ENCODE measurements around the gene NR2F1. TPM values are rescaled to one million over a fixed set of nuclear protein-coding genes. Genes with fewer than 3 reads are reported as not detected.

NR2F1 gene
- total RNA-seq, 1 experiment from 2014 or later: 51.2 TPM

DNA sequence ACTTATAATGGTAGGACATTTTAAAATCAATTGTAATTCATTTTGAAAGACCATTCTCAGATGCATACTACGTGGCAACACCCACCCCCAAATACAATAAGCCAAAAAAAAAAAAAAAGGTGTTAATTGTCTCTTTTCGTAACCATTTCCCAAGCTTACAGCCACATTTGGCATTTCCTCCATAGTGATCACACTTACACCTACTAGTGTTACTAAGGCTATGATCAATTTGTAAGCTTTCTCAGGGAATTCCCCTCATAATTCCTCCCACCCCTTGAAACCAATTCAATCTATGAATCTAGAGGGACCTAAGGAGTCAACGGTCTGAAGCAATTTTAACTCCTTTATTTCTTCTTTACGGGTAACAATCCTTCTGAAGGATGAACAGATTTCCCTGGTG is 40.1 kb downstream of the NR2F1 start:
- ATAC-seq (no peak), DNase-seq (ENCODE audit: low read depth, low spot score) (no peak)
- Histone ChIP-seq H3K9me3 (ENCODE audit: control insufficient read depth in 1 of 2, insufficient read depth in 1 of 2, low read depth in 1 of 2, low read length in 2 of 2) (no peaks in the 10 kb centered on the region), H4K20me1 (ENCODE audit: insufficient read depth) (no peaks in the 10 kb centered on the region), H3K27me3 (ENCODE audit: insufficient read depth, low read length) (no peaks in the 10 kb centered on the region), H3K9me2 (ENCODE audit: insufficient read depth) (no peaks in the 10 kb centered on the region), H2AFZ (ENCODE audit: low read depth, low read length, poor library complexity, severe bottlenecking) (no peak overlapping the region), H3K27ac (ENCODE audit: low read depth, low read length) (no peak overlapping the region), H3K36me3 (ENCODE audit: control insufficient read depth in 1 of 2, insufficient read depth in 2 of 2, low read length in 2 of 2) (no peaks in the 10 kb centered on the region), H3K79me2 (ENCODE audit: insufficient read depth, low read length) (no peaks in the 10 kb centered on the region), H3K4me1 (ENCODE audit: control insufficient read depth in 1 of 2, insufficient read depth in 2 of 2, low read length in 2 of 2) (peaks cover 0 to 12% of the 10 kb centered on the region in 2 experiments; a peak in 3 of 4 replicates), H3K9ac (ENCODE audit: low read length) (no peak overlapping the region), H3K4me3 (replicated peaks in 1 of 2; ENCODE audit: low read depth in 1 of 2, low read length in 2 of 2) (no peak overlapping the region), H3K4me2 (ENCODE audit: low read length) (no peak overlapping the region)
- RAD21 ChIA-PET (ENCODE audit: low non-redundant PET in 1 of 2, low total read pairs in 2 of 2, uncharacterized antibody in 2 of 2, unreplicated experiment in 2 of 2): no interaction called here
- TF ChIP-seq CEBPB (IDR thresholded peaks at IDR 0.05; ENCODE audit: low read depth): no peak
- TF ChIP-seq, protein P1, sequence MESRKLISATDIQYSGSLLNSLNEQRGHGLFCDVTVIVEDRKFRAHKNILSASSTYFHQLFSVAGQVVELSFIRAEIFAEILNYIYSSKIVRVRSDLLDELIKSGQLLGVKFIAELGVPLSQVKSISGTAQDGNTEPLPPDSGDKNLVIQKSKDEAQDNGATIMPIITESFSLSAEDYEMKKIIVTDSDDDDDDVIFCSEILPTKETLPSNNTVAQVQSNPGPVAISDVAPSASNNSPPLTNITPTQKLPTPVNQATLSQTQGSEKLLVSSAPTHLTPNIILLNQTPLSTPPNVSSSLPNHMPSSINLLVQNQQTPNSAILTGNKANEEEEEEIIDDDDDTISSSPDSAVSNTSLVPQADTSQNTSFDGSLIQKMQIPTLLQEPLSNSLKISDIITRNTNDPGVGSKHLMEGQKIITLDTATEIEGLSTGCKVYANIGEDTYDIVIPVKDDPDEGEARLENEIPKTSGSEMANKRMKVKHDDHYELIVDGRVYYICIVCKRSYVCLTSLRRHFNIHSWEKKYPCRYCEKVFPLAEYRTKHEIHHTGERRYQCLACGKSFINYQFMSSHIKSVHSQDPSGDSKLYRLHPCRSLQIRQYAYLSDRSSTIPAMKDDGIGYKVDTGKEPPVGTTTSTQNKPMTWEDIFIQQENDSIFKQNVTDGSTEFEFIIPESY (IDR thresholded peaks at IDR 0.05; ENCODE audit: extremely low read depth, insufficient replicate concordance, low read length): no peak
- TF ChIP-seq EZH2 (IDR thresholded peaks at IDR 0.05): no peak
- TF ChIP-seq SIN3A (IDR thresholded peaks at IDR 0.05; ENCODE audit: low read depth): no peak
- no peak for TF ChIP-seq CBX3 (IDR thresholded peaks at IDR 0.05; ENCODE audit: low read depth)
- TF ChIP-seq SP1 (IDR thresholded peaks at IDR 0.05; ENCODE audit: low read depth): no peak
- TF ChIP-seq ZFX (IDR thresholded peaks at IDR 0.05): no peak
- no peak for TF ChIP-seq FOSL1 (IDR thresholded peaks at IDR 0.05; ENCODE audit: low read depth)
- TF ChIP-seq POLR2AphosphoS5 (IDR thresholded peaks at IDR 0.05; ENCODE audit: low read depth, low read length): no peak
- TF ChIP-seq RAD21 (IDR thresholded peaks at IDR 0.05; ENCODE audit: low read depth): no peak
- no peak for TF ChIP-seq JUND (IDR thresholded peaks at IDR 0.05)
- no peak for TF ChIP-seq SRF (IDR thresholded peaks at IDR 0.05; ENCODE audit: low read depth)
- TF ChIP-seq, protein P2, sequence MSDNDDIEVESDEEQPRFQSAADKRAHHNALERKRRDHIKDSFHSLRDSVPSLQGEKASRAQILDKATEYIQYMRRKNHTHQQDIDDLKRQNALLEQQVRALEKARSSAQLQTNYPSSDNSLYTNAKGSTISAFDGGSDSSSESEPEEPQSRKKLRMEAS (IDR thresholded peaks at IDR 0.05): no peak
- TF ChIP-seq, protein P3, sequence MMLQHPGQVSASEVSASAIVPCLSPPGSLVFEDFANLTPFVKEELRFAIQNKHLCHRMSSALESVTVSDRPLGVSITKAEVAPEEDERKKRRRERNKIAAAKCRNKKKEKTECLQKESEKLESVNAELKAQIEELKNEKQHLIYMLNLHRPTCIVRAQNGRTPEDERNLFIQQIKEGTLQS (IDR thresholded peaks at IDR 0.05): no peak
- TF ChIP-seq, protein P4, sequence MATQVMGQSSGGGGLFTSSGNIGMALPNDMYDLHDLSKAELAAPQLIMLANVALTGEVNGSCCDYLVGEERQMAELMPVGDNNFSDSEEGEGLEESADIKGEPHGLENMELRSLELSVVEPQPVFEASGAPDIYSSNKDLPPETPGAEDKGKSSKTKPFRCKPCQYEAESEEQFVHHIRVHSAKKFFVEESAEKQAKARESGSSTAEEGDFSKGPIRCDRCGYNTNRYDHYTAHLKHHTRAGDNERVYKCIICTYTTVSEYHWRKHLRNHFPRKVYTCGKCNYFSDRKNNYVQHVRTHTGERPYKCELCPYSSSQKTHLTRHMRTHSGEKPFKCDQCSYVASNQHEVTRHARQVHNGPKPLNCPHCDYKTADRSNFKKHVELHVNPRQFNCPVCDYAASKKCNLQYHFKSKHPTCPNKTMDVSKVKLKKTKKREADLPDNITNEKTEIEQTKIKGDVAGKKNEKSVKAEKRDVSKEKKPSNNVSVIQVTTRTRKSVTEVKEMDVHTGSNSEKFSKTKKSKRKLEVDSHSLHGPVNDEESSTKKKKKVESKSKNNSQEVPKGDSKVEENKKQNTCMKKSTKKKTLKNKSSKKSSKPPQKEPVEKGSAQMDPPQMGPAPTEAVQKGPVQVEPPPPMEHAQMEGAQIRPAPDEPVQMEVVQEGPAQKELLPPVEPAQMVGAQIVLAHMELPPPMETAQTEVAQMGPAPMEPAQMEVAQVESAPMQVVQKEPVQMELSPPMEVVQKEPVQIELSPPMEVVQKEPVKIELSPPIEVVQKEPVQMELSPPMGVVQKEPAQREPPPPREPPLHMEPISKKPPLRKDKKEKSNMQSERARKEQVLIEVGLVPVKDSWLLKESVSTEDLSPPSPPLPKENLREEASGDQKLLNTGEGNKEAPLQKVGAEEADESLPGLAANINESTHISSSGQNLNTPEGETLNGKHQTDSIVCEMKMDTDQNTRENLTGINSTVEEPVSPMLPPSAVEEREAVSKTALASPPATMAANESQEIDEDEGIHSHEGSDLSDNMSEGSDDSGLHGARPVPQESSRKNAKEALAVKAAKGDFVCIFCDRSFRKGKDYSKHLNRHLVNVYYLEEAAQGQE (IDR thresholded peaks at IDR 0.05; ENCODE audit: low read depth): no peak
- TF ChIP-seq ZNF274 (IDR thresholded peaks at IDR 0.05; ENCODE audit: low read depth, low read length): no peak
- TF ChIP-seq ELF1 (IDR thresholded peaks at IDR 0.05; ENCODE audit: borderline replicate concordance, low read depth): no peak
- CTCF ChIA-PET: no interaction called here
- intact Hi-C loops (cut with micrococcal nuclease): no loop called here
- POLR2A ChIA-PET: no interaction called here
- no TSS peak for BruUV-seq (replicated peaks)

All from HCT116 (cell line).